D721Med (cell line): ENCODE results near the gene FBXW4.

ENCODE experiments used
- DNase-seq: peaks from one replicate; pipeline ENCODE4 v3.0.0; 2011; ENCODE audit warnings: low spot score; ENCODE audit not compliant: insufficient read length
- FAIRE-seq: peaks from 2 replicates; lab custom pipeline; 2011; peaks lifted over from hg19 to GRCh38; lab: Jason Lieb, UNC
- TF ChIP-seq, protein P1 (sequence below): IDR thresholded peaks from 2 replicates; pipeline ENCODE4 v1.5.1; 2012; ENCODE audit warnings: mild to moderate bottlenecking, control low read depth; ENCODE audit not compliant: insufficient read depth; ENCODE audit errors: missing control alignments

The FBXW4 gene

DNA sequence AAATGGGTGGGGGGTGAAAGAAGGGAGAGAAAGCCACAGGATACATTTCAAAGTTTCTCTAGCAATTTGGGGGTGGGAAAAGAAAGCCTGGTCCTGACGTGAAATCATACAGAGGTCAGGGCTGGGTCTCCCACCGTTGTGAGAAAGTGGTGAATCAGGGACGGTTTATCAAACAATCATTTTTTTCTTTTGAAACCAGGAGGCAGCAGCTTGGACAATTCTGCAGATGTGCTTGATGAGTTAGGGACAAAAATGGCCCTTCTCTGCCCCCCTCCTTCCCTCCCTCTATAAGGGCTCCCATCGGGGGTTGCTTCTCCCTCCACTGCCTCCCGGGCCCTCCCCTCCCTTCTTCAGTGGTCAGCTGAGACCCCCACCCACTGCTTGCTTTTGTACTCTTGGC lies 43.6 kb downstream of the FBXW4 start:
- no peak for FAIRE-seq
- TF ChIP-seq, protein P1, sequence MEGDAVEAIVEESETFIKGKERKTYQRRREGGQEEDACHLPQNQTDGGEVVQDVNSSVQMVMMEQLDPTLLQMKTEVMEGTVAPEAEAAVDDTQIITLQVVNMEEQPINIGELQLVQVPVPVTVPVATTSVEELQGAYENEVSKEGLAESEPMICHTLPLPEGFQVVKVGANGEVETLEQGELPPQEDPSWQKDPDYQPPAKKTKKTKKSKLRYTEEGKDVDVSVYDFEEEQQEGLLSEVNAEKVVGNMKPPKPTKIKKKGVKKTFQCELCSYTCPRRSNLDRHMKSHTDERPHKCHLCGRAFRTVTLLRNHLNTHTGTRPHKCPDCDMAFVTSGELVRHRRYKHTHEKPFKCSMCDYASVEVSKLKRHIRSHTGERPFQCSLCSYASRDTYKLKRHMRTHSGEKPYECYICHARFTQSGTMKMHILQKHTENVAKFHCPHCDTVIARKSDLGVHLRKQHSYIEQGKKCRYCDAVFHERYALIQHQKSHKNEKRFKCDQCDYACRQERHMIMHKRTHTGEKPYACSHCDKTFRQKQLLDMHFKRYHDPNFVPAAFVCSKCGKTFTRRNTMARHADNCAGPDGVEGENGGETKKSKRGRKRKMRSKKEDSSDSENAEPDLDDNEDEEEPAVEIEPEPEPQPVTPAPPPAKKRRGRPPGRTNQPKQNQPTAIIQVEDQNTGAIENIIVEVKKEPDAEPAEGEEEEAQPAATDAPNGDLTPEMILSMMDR = no peak

DNA sequence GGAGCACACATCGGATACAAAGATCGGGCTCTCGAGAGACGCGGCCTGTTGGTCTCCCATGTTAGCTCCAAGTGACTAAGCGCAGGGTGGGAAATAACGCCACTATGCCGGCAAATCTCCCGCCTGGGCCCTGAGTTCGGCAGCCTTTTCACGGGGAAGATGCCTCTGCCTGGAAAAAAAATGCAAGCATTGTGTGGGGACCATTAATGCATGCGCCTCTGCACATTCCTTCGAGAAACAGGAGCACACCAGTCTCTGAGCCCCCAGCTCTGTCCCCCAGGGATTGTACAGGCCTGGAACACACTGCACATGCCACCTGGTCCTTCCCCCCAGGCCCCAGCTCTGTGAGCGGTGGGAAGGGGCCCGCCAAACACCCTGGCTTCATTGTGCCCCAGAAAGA lies 44.1 kb downstream of the FBXW4 start:
- no peak for DNase-seq
- FAIRE-seq = no peak
- TF ChIP-seq, protein P1 = no peak

More for the DNA sequence above, 43.6 kb downstream of the FBXW4 start:
- DNase-seq = no peak

DNA sequence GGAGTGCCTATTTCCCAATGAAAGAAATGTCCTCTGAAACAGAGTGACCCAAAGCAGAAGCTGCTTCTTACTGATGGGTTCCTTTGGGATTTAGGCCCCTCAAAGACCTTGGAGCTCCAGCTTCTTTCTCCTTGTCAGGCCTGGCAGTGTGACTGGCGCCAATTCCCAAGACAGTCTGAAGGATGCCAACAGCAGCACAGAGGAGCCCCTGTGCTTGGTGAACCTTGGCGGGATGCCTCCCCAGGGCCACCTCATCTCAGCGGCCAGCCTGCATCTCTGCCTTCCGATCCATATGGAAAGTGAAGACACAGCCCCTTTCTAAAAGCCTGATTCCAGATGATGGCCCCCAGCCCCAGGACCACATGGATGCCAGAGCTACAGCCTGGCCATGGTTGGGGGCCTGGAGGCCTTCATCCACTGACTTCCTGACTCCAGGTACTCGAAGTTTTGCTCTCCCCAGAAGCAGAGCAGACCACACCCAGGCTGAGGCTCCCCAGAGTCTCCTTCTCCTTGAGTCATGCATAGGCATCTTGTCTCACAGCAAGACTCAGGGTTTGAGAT lies 45.4 kb downstream of the FBXW4 start:
- FAIRE-seq = no peak
- TF ChIP-seq, protein P1 = no peak
- no peak for DNase-seq

DNA sequence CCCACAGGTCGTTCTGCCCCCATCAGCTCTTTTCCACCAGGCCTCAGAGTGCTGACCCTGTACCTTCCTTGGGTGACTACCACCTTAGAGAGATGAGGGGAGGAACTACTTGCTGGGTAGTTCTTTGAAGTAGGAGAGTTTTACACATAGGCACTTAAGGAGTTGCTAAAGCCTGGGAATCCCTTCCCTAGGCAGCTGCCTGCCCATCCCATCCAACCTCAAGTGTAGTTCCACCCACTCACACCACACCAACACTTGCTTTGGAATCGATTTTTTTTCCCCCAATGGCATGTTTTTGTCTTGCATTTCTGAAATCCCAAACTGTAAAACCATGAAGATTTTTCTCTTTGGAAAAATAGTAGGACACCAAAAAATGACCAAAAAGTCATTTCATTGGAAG lies 47.7 kb downstream of the FBXW4 start:
- FAIRE-seq (no peak), DNase-seq (no peak)
- TF ChIP-seq, protein P1 = no peak

DNA sequence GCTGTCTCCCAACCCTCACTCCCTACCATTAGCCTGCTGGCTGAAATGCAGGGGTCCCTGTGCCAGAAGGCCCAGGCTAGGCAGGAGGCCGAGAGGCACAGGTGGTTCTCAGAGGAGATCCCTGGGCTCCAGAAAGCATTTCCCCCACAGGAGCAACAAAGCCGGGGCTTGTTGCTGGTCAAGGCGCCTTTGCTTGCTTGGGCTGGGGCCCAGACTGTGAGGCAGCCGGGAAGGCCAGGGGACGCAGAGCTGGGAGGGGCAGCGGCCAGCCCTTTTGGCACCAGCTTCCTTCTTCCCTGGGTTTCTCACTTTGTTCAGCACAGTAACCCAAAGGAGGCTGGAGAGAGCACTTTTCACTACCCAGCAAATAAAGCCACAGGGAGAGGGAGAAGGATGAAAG lies 48.6 kb downstream of the FBXW4 start:
- DNase-seq = no peak
- TF ChIP-seq, protein P1 = no peak
- FAIRE-seq = no peak

DNA sequence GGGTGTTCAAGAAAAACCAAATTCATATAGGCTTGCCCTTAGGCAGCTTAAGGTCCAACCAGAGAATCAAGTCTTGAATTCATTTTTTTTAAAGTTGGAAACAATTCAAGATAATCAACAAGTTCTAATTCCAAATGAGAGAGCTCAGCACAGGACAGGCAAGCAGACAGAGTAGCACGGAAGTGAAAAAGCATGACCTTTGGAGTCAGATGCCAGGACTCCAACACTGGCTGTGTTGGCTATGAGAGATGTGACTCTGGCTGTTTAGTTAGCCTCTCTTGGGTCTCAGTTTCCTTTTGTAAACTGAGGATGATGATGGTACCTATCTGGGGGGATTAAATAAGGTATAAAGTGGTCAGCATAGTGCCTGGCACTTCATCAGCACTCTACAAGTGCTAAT lies 49.3 kb downstream of the FBXW4 start:
- TF ChIP-seq, protein P1 = no peak
- DNase-seq (no peak), FAIRE-seq (no peak)

DNA sequence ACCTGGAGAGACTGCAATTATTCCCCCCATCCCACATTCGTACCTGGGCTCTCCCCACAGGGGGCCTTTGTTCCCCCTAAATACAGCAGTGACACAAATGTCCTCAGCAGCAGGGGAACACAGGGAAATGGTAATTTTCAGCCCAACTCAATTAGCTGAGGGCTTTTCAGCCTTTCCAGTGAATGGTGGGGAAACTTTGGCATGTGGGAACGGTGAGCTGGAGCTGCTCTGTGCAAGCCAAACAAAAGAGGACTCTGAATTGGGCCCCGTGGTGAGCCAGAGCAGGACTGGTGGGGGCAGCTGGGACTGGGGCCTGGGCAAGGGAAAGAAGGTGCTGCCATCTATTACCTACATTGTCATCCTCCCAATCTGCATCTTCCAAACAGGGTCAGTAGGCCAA lies 51.0 kb downstream of the FBXW4 start:
- FAIRE-seq (no peak), DNase-seq (no peak)
- TF ChIP-seq, protein P1 = no peak
